Frontal cortex (tissue), 4 donors: ENCODE results near the gene SLC4A2. TPM values are rescaled to one million over a fixed set of nuclear protein-coding genes. Genes with fewer than 3 reads are reported as not detected.

Experiments used
- DNase-seq, 2 donors: peaks; one replicate each; pipeline ENCODE4 v3.0.0; 2012; ENCODE audit warnings: low spot score in 2 of 2
- FAIRE-seq: peaks from 2 replicates; lab custom pipeline; 2012; peaks lifted over from hg19 to GRCh38; lab: Jason Lieb, UNC
- total RNA-seq: library from RNA; depleted of rRNA; stranded (reverse); fragments of >200 nt; gene quantifications from one replicate; pipeline ENCODE4 v1.2.3, GENCODE V29; 2014
- donor health status: control.
- donor health status: control.
- donor health status: control.

SLC4A2 gene
- total RNA-seq, 1 donor from 2014 or later, result 10.6 TPM

DNA sequence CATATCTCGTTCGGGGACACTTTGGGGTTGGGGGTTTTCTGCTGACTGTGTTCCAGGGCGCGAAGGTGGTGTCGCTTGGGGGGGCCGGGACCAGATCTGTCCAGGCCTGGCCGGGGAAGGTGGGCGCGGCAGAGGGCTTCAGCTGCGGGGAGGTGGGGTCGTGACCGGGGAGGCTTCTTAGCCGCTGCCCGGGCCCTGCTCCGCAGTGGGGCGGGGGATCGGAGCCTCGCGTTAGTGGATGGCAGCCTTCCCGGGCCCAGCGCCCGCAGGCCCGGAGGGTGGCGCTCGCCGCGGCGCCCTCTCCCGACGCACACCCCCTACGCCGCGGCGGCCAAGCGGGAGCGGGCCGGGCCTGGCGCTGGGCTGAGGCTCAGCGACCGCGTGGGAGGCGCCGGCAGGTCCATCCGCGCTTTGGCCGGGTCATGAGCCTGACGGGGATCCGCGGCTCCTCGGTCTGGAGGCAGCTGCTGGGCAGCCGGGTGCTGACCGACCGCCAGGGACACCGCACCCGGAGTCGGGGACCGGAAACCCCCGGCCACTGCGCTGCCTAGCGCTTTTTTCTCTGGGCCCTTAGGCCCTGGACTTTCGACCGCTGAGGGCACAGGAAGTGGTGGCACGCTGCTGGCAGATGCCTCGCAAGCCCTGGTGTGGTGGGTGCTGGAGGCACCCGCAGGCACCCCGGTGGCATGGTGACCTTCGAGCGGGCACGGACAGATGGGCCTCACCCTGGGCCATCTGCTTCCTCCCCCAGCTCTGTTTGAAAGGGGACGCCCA, 28.0 kb downstream of the SLC4A2 start:
- peak; percentile 66 to 84 for DNase-seq
- no peak for FAIRE-seq

DNA sequence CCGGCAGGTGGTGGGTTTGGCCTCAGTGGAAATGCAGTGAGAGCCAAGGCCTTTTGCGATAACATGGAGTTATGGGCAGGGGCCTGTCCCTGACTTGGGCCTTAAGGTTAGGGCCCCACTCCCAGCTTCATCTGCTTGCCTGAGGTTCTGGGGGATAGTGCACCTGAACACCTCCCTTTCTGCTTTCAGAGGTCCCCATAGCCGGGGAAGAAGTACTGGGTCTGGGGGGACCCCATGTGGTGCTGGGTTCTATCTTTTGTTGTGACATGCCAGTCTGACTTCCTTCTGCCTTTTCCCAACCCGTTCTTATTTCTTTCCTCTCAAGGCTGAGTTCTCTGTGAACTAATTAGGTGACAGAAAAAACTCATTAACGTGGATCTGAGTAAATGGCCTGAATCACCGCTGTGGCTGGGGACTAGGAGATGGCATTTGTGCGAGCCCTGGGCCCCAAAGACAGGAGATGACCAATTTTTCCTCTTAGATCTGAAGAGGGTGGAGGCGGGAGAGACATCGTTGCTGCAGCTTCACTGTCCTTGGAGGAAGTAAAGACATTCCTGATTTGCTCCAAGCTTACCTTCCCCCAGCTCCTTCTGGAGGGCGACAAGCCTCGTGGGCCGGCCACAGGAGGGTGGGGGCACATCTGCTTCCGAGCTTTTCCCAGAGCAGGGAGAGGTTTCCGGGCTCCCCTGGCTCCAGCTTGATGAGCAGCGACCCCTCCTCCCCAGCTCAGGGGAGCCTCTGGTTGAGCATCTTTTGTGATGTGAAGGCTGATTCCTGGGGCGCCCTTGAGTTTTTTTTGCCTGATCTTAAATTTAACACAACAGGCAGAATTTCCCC, 28.8 kb downstream of the SLC4A2 start:
- no peak for DNase-seq
- FAIRE-seq, result no peak

DNA sequence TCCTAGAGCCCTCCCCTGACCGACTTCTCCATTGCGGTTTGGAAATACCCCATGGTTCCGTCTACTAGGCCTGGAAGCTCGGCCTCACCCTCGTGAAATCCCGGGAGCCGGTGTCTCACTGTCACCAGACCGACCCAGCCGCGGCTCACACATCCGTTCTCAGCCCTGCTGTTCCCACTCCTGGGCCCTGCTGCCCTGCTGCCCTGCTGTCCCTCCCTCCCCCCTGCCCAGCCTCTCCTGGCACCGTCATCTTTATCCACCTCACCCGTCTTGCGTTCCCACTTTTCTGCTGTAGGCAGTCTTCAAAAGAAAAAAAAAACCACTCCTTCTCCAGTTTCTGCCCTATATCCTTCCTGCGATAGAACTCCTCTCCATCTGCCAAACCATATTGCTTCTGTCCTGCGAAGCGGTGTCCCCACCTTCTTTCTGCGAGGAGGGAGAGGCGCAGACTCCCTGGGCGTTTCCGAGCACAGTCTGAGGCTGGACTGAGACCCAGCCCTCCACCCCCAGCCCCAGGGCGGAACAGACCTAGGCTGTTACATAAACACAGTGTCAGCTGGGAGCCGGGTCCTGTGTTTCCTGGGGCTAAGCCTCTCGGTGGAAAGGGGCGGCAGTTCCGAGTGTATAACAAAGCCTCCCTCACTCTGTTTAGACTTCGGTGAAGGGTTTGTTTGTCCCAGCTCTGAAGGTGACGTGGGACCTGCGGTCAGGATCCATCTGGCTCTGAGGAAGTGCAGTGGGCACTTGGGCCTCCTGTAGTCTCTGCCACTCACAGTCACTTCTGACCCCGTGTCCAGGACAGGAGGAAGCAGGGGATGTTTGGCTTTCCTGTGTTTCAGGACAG, 29.7 kb downstream of the SLC4A2 start:
- no peak for FAIRE-seq
- DNase-seq, result no peak

GRCh38 chr7:151089893-151090730, 30.7 kb downstream of the SLC4A2 start:
- DNase-seq, result no peak
- FAIRE-seq, result no peak

GRCh38 chr7:151091003-151091402, 31.6 kb downstream of the SLC4A2 start:
- DNase-seq (no peak), FAIRE-seq (no peak)

GRCh38 chr7:151091431-151091830, 32.0 kb downstream of the SLC4A2 start:
- FAIRE-seq, result no peak

DNA sequence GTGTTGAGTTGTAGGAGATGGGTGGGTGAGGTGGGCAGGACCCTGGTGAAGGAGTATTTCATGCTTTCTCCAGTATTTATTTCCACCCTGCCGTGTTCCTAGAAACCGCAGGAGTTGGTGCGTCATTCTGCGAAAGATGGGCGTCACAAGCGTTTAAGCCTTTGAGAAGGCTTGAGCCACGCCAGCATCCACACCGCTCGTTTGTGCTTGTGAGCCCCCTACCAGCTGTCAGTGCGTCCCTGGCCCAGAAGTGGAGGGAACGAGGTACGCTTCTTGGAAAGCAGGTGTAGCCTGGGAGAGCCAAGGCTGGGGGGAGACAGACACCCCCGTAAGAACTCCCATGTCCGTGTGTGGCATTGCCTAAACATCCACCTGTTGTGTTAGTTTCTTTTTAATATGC, 32.6 kb downstream of the SLC4A2 start:
- DNase-seq (no peak), FAIRE-seq (no peak)

More at GRCh38 chr7:151091431-151091830, 32.0 kb downstream of the SLC4A2 start:
- DNase-seq, result no peak

DNA sequence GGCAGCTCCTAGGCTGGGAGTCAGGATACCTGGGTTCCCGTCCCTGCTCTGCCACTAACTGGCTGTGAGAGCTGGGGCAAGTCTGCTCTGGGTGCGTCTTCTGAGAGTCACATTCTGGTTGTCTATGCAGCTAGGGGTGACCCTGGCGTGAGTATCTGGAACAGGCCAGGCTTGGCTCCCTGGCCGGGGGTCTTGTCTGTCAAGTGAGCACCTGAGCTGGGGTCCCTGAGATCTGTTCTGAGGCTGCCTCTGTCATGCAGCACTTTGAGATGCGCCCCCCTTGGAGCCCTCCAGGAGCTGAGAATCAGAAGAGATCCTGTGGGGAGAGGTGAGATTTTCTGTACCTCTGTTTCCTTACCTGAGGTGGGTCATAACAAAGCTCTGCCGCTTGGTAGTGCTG, 34.4 kb downstream of the SLC4A2 start:
- FAIRE-seq (no peak), DNase-seq (no peak)

- DNase-seq (no peak), FAIRE-seq (no peak)
Measured at GRCh38 chr7:151094675-151095074, 35.3 kb downstream of the SLC4A2 start.

DNA sequence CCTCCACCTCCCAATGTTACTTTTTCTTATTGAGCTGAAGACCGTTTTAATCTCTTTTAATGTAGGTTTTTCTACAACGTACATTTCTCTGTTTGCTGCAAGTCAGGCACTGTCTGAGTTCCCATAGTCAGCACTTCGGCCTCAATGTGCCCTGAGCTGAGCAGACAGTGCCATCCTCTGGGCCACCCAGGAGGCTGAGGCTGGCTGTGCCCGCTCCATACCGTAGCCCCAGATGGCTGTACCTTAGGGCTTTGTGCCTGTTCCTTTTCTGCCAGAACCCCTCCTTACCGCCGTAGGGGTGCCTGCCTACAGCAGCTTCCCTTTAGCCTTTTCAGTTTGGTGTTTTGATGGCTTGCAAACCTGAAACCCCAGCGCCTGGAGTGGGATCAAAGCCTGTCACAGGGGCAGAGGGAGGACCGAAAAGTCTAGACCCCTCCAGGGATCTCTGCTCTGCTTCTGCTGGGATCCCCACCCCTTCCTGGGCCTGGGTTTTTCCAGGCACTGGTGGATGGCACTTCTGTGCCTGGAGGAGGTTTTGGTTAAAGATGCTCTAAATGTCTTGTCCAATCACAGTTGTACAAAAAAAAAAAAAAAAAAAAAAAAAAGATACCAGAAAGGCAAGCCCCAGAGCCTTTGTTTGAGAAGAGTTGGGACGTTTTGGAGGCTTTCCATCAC, 35.9 kb downstream of the SLC4A2 start:
- no peak for DNase-seq

DNA sequence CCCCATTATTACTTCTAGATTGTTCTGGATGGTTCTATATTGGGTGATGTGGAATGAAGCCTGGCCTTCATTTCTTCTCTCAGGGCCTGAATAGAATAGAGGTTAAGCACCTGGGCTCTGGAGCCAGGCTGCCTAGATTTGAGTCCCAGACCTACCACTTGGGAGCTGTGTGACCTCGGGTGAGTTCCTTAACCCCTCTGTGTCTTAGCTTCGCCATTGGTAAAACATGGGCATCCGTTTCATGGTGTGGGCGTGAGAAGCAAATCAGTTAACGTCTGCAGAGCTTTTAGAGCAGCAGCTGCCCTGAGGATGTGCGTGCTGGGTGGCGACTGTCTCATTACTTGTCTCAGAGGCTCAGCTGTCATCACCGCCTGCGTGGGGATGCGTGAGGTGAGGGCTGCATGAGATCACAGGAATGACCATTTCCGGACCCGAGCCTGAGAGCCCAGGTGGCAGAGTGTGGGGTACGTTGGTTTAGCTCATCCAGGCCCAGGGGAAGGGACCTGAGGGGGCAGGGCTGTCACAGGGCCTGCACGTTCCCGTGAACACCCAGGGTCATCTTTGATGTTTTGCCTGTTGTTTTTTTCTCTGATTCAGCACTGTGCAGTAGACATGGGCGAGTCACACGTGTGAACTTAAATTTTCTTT, 36.6 kb downstream of the SLC4A2 start:
- FAIRE-seq (no peak), DNase-seq (no peak)

More for the DNA sequence above, 35.9 kb downstream of the SLC4A2 start:
- FAIRE-seq, result no peak

DNA sequence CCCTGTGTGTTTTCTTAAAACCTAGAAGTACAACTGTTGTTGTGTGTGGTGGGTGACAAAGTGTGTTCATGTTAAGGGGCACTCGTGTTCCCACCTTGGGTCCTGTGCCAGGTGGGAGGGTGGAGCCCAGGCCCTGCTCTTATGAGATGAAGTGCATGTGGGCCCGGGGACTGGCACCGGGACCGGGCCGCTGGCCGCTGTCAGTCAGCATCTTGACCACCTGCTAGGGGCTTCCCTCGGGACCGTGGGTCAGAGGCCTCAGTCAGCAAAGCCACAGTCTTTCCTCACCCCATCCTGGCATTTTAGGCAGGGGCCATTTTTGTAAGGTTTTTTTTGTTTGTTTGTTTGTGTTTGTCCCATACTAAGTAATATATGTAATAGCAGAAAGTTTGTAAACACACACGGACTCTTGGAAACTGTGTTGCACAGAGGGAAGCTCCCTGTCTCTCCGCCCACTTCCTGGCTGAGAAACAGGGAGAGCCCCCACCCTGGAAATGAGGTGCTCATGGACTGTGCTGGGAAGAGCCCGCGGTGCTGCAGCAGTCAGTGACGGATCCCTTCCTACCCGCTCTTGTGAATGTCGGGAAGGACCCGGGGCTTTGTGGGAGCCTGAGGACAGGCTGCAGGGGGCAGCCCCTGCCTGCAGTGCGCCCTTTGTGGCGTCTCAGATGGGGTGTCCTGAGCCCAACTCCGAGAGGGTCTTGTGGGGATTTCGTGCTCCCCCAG, 40.3 kb downstream of the SLC4A2 start:
- no peak for DNase-seq
- no peak for FAIRE-seq

GRCh38 chr7:151100921-151101320, 41.5 kb downstream of the SLC4A2 start:
- FAIRE-seq (no peak), DNase-seq (no peak)

GRCh38 chr7:151101621-151102396, 42.4 kb downstream of the SLC4A2 start:
- DNase-seq (no peak), FAIRE-seq (no peak)

GRCh38 chr7:151102991-151103390, 43.6 kb downstream of the SLC4A2 start:
- DNase-seq (no peak), FAIRE-seq (no peak)

DNA sequence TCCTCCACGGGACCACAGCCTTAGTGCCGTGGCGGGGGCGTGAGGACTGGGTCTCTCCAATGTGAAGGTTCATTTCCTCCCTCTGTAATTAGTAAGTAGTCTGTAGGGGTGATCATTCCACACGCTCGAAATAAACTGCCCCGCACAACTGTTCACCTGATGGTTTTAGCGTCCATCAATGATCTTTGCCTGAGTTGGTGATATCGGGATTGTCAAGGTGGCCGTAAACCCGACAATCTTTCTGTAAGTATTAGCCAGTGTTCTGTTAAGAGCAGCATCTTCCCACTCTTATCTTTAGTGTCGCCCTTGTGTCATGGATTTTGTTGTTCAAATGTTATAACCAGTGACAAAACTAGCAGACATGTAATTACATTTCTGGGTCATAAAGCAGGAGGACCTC, 44.6 kb downstream of the SLC4A2 start:
- FAIRE-seq (no peak), DNase-seq (no peak)
